Stimulated activated CD8-positive, alpha-beta memory T cell treated with anti-CD3 and anti-CD28 coated beads, Interleukin-15, amount 100 ng/mL, for 1 hour (primary cell): ENCODE results near the gene OSBP.
"Not testable (repeated sequence)": the region's sequence is repeated elsewhere in the genome, so short reads cannot be mapped to it uniquely, and the experiment has no call there.

Experiments
- DNase-seq: peaks from one replicate; pipeline ENCODE4 v3.0.0-alpha.2; 2020; ENCODE audit warnings: low read depth

OSBP gene

GRCh38 chr11:59551659-59552521, 63.7 kb downstream of the OSBP start:
- no peak for DNase-seq

- peak; percentile 63 for DNase-seq
Observed at GRCh38 chr11:59550842-59551658, 64.5 kb downstream of the OSBP start.

GRCh38 chr11:59550368-59550841, 65.2 kb downstream of the OSBP start:
- peak; percentile 60 for DNase-seq

- DNase-seq = no peak
Observed at GRCh38 chr11:59548309-59548656, 67.3 kb downstream of the OSBP start.

GRCh38 chr11:59547605-59548308, 67.8 kb downstream of the OSBP start:
- DNase-seq = not testable (repeated sequence)

- DNase-seq = no peak
Observed at GRCh38 chr11:59545179-59546020, 70.2 kb downstream of the OSBP start.

GRCh38 chr11:59544869-59545178, 70.8 kb downstream of the OSBP start:
- DNase-seq = no peak

- DNase-seq = not testable (repeated sequence)
Observed at GRCh38 chr11:59543713-59544112, 71.9 kb downstream of the OSBP start.

GRCh38 chr11:59542142-59542810, 73.3 kb downstream of the OSBP start:
- no peak for DNase-seq

GRCh38 chr11:59534676-59535075, 80.9 kb downstream of the OSBP start:
- DNase-seq = no peak

GRCh38 chr11:59532620-59533019, 83.0 kb downstream of the OSBP start:
- DNase-seq = no peak

GRCh38 chr11:59528711-59529110, 86.9 kb downstream of the OSBP start:
- DNase-seq = no peak
